GM12864 (cell line): Measurements from ENCODE around the gene ECHDC1.

ENCODE experiments used
- DNase-seq: peaks from one replicate; pipeline ENCODE4 v3.0.0-alpha.2; 2011; ENCODE audit warnings: low read depth
- H3K4me3 ChIP-seq: 2 replicates; pipeline ENCODE4 v1.5.1; 2011; ENCODE audit warnings: mild to moderate bottlenecking, low read depth, low read length, control low read depth
- CTCF ChIP-seq: IDR thresholded peaks from 2 replicates; pipeline ENCODE4 v1.5.1; 2011; ENCODE audit warnings: low read depth, mild to moderate bottlenecking, moderate library complexity, low read length, control low read depth, inconsistent platforms; ENCODE audit errors: missing control alignments

The ECHDC1 gene

GRCh38 chr6:127273499-127273898 is 69.9 kb downstream of the ECHDC1 start:
- H3K4me3 ChIP-seq: no peak overlapping the region
- no peak for TF ChIP-seq CTCF
- no peak for DNase-seq

GRCh38 chr6:127272576-127272975 is 70.8 kb downstream of the ECHDC1 start:
- no peak for TF ChIP-seq CTCF
- no peak overlapping the region for H3K4me3 ChIP-seq
- no peak for DNase-seq

DNA sequence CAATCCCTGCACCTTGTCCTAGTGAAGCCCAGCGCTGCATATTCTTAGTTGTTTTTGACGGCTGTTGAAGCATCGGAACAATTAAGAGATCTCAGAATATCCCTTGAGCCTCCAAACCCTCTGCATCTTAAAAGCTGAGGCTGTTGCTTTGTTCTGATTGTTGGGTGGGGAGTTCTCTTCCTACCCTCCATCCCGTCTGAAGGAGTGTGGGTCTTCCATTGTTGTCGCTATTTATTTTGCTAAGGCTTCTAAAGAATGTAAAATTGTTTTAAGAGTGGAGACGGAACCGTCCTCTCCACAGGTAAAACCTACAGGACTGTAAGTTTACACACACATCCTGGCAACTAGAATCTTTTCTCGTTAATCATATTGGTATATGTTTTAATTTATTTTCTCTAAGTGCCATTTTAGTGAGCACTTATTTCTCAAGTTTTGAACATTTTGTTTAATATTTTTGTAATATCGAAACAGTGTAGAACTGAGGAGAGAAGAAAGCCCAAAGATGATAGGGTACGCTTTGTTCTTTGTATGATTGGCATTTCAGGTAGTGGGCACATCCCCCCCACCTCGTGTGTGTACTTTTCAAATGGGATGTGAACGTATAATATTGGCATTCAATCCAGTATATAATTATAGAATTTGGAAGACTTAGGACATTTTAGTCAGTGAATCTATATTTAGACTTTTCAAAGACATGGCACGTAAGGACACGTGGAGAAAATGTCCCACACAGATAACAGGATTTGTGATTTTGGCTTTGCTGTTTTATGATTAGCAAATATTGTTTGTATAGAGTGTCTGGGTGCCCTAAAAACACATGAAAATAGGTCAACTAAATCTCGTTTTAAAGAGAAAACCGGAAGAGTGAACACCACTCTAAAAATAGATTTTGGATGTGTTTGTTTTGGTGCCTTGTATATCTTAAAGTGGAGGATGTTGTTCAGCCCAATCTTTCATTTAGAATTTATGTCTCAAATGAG is 75.5 kb downstream of the ECHDC1 start:
- DNase-seq: no peak
- peak overlapping the region; percentile 86 for H3K4me3 ChIP-seq
- no peak for TF ChIP-seq CTCF

GRCh38 chr6:127266892-127267645 is 76.3 kb downstream of the ECHDC1 start:
- TF ChIP-seq CTCF: no peak
- peak overlapping the region; percentile 86 for H3K4me3 ChIP-seq
- no peak for DNase-seq

DNA sequence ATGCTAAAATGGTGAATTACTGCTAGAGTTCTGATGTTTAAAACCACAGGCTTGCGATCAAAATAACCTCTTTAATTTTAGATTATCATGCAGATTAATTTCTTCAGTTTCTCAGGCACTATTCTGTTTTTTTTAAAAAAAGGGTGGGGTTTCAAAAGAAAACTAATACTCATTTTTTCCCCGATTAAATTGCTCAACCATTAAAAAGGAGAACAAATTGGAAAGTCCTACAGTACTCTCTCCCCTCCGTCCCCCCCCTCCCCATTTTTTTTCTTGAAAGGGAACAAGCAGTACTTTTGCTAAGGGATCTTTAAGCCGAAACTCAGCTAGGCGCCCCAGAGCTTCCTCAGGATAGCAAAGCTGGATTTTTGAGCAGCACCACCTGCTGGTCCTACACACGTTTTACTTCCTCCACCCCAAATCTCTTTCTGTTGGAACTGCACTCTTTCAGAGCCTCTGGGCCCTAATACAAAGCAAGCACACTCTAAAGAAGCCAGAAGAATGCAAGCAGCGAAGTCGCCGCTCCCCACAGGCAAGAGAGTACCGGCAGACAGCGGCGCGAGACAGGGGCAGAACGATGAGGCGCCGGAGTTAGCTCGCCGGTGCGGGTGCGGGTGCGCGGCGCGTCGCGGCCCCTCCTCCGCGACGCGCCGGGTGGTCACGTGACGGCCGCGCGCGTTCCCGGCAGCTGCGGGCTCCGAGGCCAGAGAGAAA is 77.1 kb downstream of the ECHDC1 start, which contains the start of gene RNF146:
RNF146 (plus strand) TSS at position 687 of the 714 bp plus-strand sequence. CDS start 13,475 bp downstream, outside the sequence.
- peak; percentile 81 for TF ChIP-seq CTCF
- H3K4me3 ChIP-seq: peak within 1 kb of the TSS; percentile 86

GRCh38 chr6:127263481-127263880 is 79.9 kb downstream of the ECHDC1 start:
- TF ChIP-seq CTCF: no peak
- no peak for DNase-seq
- no peak overlapping the region for H3K4me3 ChIP-seq

More for the DNA sequence above, 77.1 kb downstream of the ECHDC1 start, which contains the start of gene RNF146:
- DNase-seq: peak; percentile 60
